PC-3 (cell line): ENCODE measurements around the gene RPL9. TPM values are rescaled to one million over a fixed set of nuclear protein-coding genes. Genes with fewer than 3 reads are reported as not detected.

ENCODE experiments used
- ATAC-seq: fragments of 200-7000 bp; cut with Tn5 transposase; 2 replicates; pipeline ENCODE4 v1.9.1; 2020; ENCODE audit warnings: mild to moderate bottlenecking, moderate library complexity
- BruUV-seq: library from RNA; stranded (reverse); fragments of 400-500 nt; replicated peaks from 2 replicates; lab custom pipeline; 2021; lab: Mats Ljungman, UMichigan
- CTCF ChIA-PET: fragments of 300-600 bp; sonication (Branson Sonifier 250); formaldehyde crosslinking; loops from one replicate; lab custom pipeline; 2022; ENCODE audit warnings: antibody characterized with exemption; lab: Charles Lee
- POLR2A ChIA-PET: fragments of 300-600 bp; sonication (Branson Sonifier 250); formaldehyde crosslinking; loops from one replicate; lab custom pipeline; 2022; ENCODE audit warnings: antibody characterized with exemption; ENCODE audit not compliant: unreplicated experiment; lab: Charles Lee
- DNase-seq: peaks from one replicate; pipeline ENCODE4 v3.0.0-alpha.2; 2015
- H2AFZ ChIP-seq: fragments of 300-600 bp; sonication (generic); 2 replicates; pipeline ENCODE4 v1.6.0; 2016; ENCODE audit warnings: antibody characterized with exemption, low read length
- H3F3A ChIP-seq: fragments of 300-600 bp; sonication (generic); one replicate; pipeline ENCODE4 v1.6.0; 2017; ENCODE audit warnings: antibody characterized with exemption, low read length, control low read depth, mild to moderate bottlenecking; ENCODE audit not compliant: unreplicated experiment
- H3K27ac ChIP-seq: fragments of 300-600 bp; sonication (generic); 2 replicates; pipeline ENCODE4 v1.5.1; 2016; ENCODE audit warnings: mild to moderate bottlenecking, low read length
- H3K27me3 ChIP-seq: fragments of 300-600 bp; sonication (generic); 2 replicates; pipeline ENCODE4 v1.6.1; 2016; ENCODE audit warnings: low read length, mixed read lengths
- H3K36me3 ChIP-seq: fragments of 300-600 bp; sonication (generic); 2 replicates; pipeline ENCODE4 v1.6.1; 2016; ENCODE audit warnings: low read depth, mixed run types, low read length, mixed read lengths
- H3K4me1 ChIP-seq: fragments of 300-600 bp; sonication (generic); 2 replicates; pipeline ENCODE4 v1.5.1; 2016; ENCODE audit warnings: low read length; ENCODE audit not compliant: insufficient read depth
- H3K4me2 ChIP-seq: fragments of 300-600 bp; sonication (generic); 2 replicates; pipeline ENCODE4 v1.6.0; 2016; ENCODE audit warnings: low read length
- H3K4me3 ChIP-seq: fragments of 300-600 bp; sonication (generic); 2 replicates; pipeline ENCODE4 v1.5.1; 2016; ENCODE audit warnings: mild to moderate bottlenecking, low read length, mixed read lengths
- H3K79me2 ChIP-seq: fragments of 300-600 bp; sonication (generic); 2 replicates; pipeline ENCODE4 v1.6.1; 2017; ENCODE audit warnings: low read length, mixed read lengths
- H3K9ac ChIP-seq: fragments of 300-600 bp; sonication (generic); 2 replicates; pipeline ENCODE4 v1.6.0; 2016; ENCODE audit warnings: mild to moderate bottlenecking, low read length
- H3K9me2 ChIP-seq: fragments of 300-600 bp; sonication (generic); replicated peaks from 2 replicates; pipeline ENCODE4 v1.6.1; 2016; ENCODE audit warnings: mixed run types, low read length, mixed read lengths
- H3K9me3 ChIP-seq: fragments of 300-600 bp; sonication (generic); 2 replicates; pipeline ENCODE4 v1.6.1; 2016; ENCODE audit warnings: low read length, mixed read lengths
- H4K20me1 ChIP-seq: fragments of 300-600 bp; sonication (generic); 2 replicates; pipeline ENCODE4 v1.6.1; 2016; ENCODE audit warnings: low read length, mixed read lengths
- CTCF ChIP-seq: fragments of 300-600 bp; sonication (generic); conservative IDR thresholded peaks from 2 replicates; pipeline ENCODE4 v1.5.1; 2017; ENCODE audit warnings: antibody characterized with exemption, low read depth, mild to moderate bottlenecking, low read length
- EZH2 ChIP-seq: fragments of 300-600 bp; sonication (generic); IDR thresholded peaks from one replicate; pipeline ENCODE4 v1.6.1; 2017; ENCODE audit warnings: antibody characterized with exemption, mild to moderate bottlenecking, low read length; ENCODE audit not compliant: unreplicated experiment
- EZH2phosphoT487 ChIP-seq: fragments of 300-600 bp; sonication (generic); IDR thresholded peaks from 2 replicates; pipeline ENCODE4 v1.6.1; 2018; ENCODE audit warnings: mild to moderate bottlenecking, antibody characterized with exemption, low read length, borderline replicate concordance
- intact Hi-C: fragments of 100-400 bp; cut with micrococcal nuclease; formaldehyde crosslinking; loops from 2 replicates; pipeline ENCODE4 v1.9.0; 2023
- total RNA-seq: library from RNA; depleted of rRNA; stranded (reverse); fragments of >200 nt; gene quantifications from 2 replicates; pipeline ENCODE4 v1.2.3, GENCODE V29; 2014

RPL9 gene
- total RNA-seq, 1 experiment from 2014 or later: 1,298 TPM

GRCh38 chr4:39435659-39436563 lies 22.8 kb downstream of the RPL9 start:
- H3K9ac ChIP-seq: no peak overlapping the region
- CTCF ChIA-PET: interaction anchor here (0.8 kb wide), 1 partner anchor 13 kb away, joined by 3 read pairs; no protein-coding TSS in a partner anchor
- no peaks in the 10 kb centered on the region for H3K9me3 ChIP-seq
- no peak overlapping the region for H2AFZ ChIP-seq
- H3K79me2 ChIP-seq: no peaks in the 10 kb centered on the region
- H3K27ac ChIP-seq: no peak overlapping the region
- DNase-seq (no peak), ATAC-seq (0 out of 2 replicates have a peak, but pooled peaks have one; percentile 35)
- no TSS peak for BruUV-seq
- POLR2A ChIA-PET: no interaction called here
- H3K4me3 ChIP-seq: no peak overlapping the region
- H3K4me1 ChIP-seq: no peaks in the 10 kb centered on the region
- no peak overlapping the region for H3K4me2 ChIP-seq
- H3K9me2 ChIP-seq: no peaks in the 10 kb centered on the region
- no peaks in the 10 kb centered on the region for H3K27me3 ChIP-seq
- H3K36me3 ChIP-seq: no peaks in the 10 kb centered on the region
- H4K20me1 ChIP-seq: no peaks in the 10 kb centered on the region
- peak; percentile 47 for TF ChIP-seq CTCF
- TF ChIP-seq EZH2: no peak
- intact Hi-C loops: no loop called here
- H3F3A ChIP-seq: no peaks in the 10 kb centered on the region

- Histone ChIP-seq H2AFZ (no peak overlapping the region), H4K20me1 (no peaks in the 10 kb centered on the region), H3K4me3 (no peak overlapping the region), H3K9me3 (no peaks in the 10 kb centered on the region), H3K36me3 (no peaks in the 10 kb centered on the region), H3K4me2 (no peak overlapping the region), H3K27me3 (no peaks in the 10 kb centered on the region), H3K79me2 (no peaks in the 10 kb centered on the region), H3K9me2 (no peaks in the 10 kb centered on the region), H3F3A (no peaks in the 10 kb centered on the region), H3K9ac (no peak overlapping the region), H3K4me1 (no peaks in the 10 kb centered on the region), H3K27ac (no peak overlapping the region)
- no peak for TF ChIP-seq EZH2phosphoT487
- TF ChIP-seq EZH2: no peak
- no peak for TF ChIP-seq CTCF
- CTCF ChIA-PET: no interaction called here
- POLR2A ChIA-PET: no interaction called here
- intact Hi-C loops: no loop called here
- no TSS peak for BruUV-seq
- DNase-seq (no peak), ATAC-seq (no peak)
Observed at GRCh38 chr4:39433878-39434492, 24.7 kb downstream of the RPL9 start.
